HG02798 (cell line): Measurements from ENCODE around the gene IGFBP1.
"Not testable (repeated sequence)": the region's sequence is repeated elsewhere in the genome, so short reads cannot be mapped to it uniquely, and the experiment has no call there.

ENCODE experiments used
- ATAC-seq: cut with Tn5 transposase; IDR thresholded peaks from one replicate; pipeline ENCODE4 v1.9.1; 2021; ENCODE audit warnings: mild to moderate bottlenecking; ENCODE audit not compliant: unreplicated experiment, poor library complexity

IGFBP1 gene

DNA sequence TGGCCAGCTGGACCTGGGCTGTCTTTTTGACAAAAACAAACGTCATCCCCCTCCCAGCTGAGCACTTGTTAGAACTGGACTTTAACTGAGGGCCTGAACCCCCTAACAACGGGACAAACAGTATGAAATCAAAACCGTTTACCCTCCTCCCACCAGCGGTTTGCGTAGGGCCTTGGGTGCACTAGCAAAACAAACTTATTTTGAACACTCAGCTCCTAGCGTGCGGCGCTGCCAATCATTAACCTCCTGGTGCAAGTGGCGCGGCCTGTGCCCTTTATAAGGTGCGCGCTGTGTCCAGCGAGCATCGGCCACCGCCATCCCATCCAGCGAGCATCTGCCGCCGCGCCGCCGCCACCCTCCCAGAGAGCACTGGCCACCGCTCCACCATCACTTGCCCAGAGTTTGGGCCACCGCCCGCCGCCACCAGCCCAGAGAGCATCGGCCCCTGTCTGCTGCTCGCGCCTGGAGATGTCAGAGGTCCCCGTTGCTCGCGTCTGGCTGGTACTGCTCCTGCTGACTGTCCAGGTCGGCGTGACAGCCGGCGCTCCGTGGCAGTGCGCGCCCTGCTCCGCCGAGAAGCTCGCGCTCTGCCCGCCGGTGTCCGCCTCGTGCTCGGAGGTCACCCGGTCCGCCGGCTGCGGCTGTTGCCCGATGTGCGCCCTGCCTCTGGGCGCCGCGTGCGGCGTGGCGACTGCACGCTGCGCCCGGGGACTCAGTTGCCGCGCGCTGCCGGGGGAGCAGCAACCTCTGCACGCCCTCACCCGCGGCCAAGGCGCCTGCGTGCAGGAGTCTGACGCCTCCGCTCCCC lies at the start of gene IGFBP1:
Gene IGFBP1, plus strand, starts transcription at position 304 of the 808 bp plus-strand sequence. Its CDS starts 165 bp downstream, at position 469.
- no peak for ATAC-seq

- ATAC-seq = not testable (repeated sequence)
Observed at GRCh38 chr7:45838852-45839251, 49.4 kb upstream of the IGFBP1 start.

- not testable (repeated sequence) for ATAC-seq
Observed at GRCh38 chr7:45841926-45842717, 46.2 kb upstream of the IGFBP1 start.

- ATAC-seq = not testable (repeated sequence)
Observed at GRCh38 chr7:45846536-45846935, 41.8 kb upstream of the IGFBP1 start.

DNA sequence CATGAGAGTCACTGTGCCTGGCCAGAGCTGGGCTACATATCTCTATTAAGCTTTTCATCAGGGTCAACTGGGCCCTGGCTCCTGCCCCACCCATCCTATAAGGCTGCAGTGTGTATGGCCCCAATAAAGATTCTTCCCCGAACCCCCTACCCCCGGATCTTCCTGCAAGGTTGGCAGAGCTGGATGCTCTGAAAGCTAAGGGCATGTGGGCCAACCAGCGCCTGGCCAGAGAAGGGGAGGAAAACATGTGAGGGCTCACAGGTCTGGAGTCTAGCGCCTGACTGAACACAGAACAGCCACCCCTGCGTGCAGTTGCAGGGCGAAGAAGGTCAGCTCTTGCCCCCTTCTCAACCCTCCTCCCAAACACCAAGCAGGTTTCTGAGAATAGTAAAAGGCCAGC lies 39.6 kb upstream of the IGFBP1 start:
- ATAC-seq = not testable (repeated sequence)

- ATAC-seq = not testable (repeated sequence)
Observed at GRCh38 chr7:45852984-45853383, 35.3 kb upstream of the IGFBP1 start.

DNA sequence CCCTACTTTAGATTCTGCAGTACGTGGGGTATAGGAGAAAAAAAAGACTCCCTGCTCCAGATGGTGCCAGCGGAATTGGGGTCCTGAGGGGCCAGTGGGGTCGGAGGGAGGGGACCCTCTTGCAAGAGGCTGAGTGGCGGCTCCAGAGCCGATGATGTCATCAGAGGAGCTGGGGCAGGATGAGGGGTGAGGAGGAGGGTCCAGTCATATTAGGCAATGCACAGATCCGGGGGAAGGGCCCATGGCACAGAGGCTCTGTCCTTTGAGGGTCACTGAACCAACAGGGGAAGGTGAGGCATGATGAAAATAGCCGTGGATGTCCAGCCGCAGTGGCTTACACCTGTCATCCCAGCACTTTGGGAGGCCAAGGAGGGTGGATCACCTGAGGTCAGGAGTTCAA lies 34.8 kb upstream of the IGFBP1 start:
- ATAC-seq = not testable (repeated sequence)

- not testable (repeated sequence) for ATAC-seq
Observed at GRCh38 chr7:45855680-45856079, 32.6 kb upstream of the IGFBP1 start.

- ATAC-seq = not testable (repeated sequence)
Observed at GRCh38 chr7:45856888-45857287, 31.4 kb upstream of the IGFBP1 start.

DNA sequence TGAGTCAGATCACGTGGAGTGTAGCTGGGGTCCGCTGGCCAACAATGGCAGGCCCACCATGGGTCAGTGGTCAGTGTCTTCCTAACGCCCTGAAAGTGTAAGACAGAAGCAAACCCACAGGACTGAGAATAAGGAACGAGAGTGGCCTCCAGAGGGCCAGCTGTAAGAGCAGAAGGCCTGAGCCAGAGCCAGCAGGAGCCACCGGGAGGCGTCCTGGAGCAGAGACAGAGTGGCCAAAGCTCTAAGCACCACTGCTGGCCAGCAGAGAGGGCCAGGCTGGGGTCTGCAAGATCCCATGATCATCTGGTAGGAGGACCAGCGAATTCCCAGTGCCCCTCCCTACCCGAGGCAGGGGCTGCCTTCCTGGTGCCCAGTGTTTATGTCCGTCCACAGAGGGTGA lies 24.6 kb upstream of the IGFBP1 start:
- no peak for ATAC-seq

DNA sequence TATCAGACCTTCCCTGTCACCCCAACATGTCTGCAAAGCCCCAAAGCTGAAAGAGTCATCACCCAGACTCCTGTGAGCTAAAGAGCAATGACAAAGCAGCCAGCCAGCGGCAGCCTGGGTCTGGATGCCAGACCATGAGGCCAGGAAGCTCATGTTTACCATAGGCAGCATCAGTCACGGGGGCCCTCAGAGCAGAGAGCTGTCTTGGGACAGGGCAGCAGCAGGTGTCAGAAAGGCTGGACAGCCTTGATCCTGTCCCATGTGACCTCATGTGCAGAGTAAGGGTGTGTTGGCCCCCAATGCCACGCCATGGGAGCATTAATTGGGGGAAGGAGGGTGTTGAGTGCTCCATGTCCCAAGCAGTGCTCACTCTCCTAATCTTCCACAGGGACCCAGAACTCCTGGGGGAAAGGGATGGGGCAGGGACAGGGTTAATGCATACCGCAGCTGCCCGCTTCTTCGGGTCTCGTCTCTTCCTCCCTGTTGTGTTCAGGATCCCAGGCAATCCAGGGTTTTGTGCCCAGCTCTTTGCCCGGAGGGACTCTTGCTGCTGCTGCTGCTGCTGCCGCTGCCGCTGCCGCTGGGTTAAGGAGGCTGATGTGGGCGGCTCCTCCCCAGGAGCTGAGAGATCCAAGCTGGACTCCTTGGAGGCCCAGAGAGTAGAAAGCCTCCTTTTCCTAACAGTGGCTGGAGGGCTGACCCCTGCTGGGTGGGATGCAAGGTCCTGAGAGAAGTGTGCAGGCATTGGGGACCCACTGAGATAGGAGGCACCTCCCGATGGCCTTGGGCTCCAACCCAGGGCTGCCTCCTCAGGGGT lies 22.5 kb upstream of the IGFBP1 start:
- no peak for ATAC-seq

DNA sequence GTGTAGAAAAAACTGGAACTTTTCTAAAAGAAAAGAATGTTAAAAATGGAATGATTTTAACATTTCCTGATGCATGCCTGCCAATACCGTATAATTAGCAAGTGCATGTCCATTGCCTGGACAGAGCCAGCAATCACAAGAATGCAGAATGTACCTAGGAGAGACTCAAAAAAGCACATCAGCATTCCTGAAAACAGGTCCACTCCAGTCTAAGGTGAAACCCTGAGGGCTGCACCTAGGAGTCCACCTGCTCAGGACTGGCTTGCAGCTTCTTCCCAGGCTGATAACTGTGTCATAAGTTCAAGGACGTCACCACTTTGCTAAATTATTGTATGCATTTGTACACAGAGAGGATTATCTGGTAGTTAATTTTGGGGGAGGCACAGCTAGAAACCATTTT lies 20.8 kb upstream of the IGFBP1 start:
- no peak for ATAC-seq

- ATAC-seq = no peak
Observed at GRCh38 chr7:45869426-45869825, 18.9 kb upstream of the IGFBP1 start.

GRCh38 chr7:45872116-45873034 lies 15.9 kb upstream of the IGFBP1 start:
- no peak for ATAC-seq

- ATAC-seq = no peak
Observed at GRCh38 chr7:45873035-45873354, 15.3 kb upstream of the IGFBP1 start, which contains the start of gene CCDC201. Gene CCDC201, minus strand, starts transcription at chr7:45873082. Its CDS starts 75 bp downstream, at chr7:45873007.

GRCh38 chr7:45873355-45873754 lies 14.9 kb upstream of the IGFBP1 start:
- ATAC-seq = no peak

GRCh38 chr7:45874408-45875131 lies 13.7 kb upstream of the IGFBP1 start:
- ATAC-seq = no peak

DNA sequence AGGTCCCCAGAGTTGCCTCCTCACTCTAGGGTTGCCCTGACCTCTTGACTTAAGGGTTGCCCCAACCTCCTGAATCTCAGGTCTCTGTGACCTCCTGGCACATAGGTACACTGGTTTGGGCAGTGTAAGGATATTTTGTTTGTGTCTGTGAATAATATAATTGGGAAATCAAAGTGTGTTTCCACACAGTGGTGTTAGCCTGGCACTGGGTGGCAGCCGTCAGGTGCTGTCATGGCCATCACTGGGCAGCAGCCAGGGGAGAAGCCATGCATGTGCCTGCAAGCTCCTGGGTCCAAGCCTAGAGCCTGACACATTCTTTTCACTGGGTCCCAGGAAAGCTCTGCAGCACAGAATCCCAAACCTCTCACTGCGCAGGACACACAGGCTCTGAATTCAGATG lies 11.8 kb upstream of the IGFBP1 start:
- ATAC-seq = no peak
